Parathyroid adenoma (tissue), 2 donors: Measurements from ENCODE around the gene NODAL.

Experiments
- H2AFZ ChIP-seq: fragments of 300-600 bp; sonication (generic); one replicate; pipeline ENCODE4 v1.7.0; 2017; ENCODE audit warnings: antibody characterized with exemption, mild to moderate bottlenecking
- H3K27ac ChIP-seq: fragments of 300-600 bp; sonication (generic); one replicate; pipeline ENCODE4 v1.7.0; 2017
- H3K27me3 ChIP-seq: fragments of 300-600 bp; sonication (generic); one replicate; pipeline ENCODE4 v1.7.0; 2017; ENCODE audit warnings: low read length; ENCODE audit not compliant: control insufficient read depth, insufficient read depth
- H3K36me3 ChIP-seq: fragments of 300-600 bp; sonication (generic); one replicate; pipeline ENCODE4 v1.7.0; 2017; ENCODE audit warnings: low read length; ENCODE audit not compliant: control insufficient read depth, insufficient read depth
- H3K4me1 ChIP-seq: fragments of 300-600 bp; sonication (generic); one replicate; pipeline ENCODE4 v1.7.0; 2017; ENCODE audit warnings: control low read depth
- H3K4me2 ChIP-seq: fragments of 300-600 bp; sonication (generic); one replicate; pipeline ENCODE4 v1.7.0; 2017; ENCODE audit warnings: low read length
- H3K4me3 ChIP-seq: fragments of 300-600 bp; sonication (generic); one replicate; pipeline ENCODE4 v1.7.0; 2017; ENCODE audit warnings: low read depth, low read length
- H3K79me2 ChIP-seq: fragments of 300-600 bp; sonication (generic); one replicate; pipeline ENCODE4 v1.7.0; 2017; ENCODE audit warnings: control low read depth
- H3K9ac ChIP-seq: fragments of 300-600 bp; sonication (generic); one replicate; pipeline ENCODE4 v1.7.0; 2017; ENCODE audit warnings: mild to moderate bottlenecking
- H3K9me3 ChIP-seq: fragments of 300-600 bp; sonication (generic); one replicate; pipeline ENCODE4 v1.7.0; 2017; ENCODE audit warnings: low read length; ENCODE audit not compliant: control insufficient read depth
- TF ChIP-seq, protein P1 (sequence below): fragments of 300-600 bp; sonication (generic); IDR thresholded peaks from one replicate; pipeline ENCODE4 v1.7.0; 2017; ENCODE audit warnings: antibody characterized with exemption, mild to moderate bottlenecking
- donor health status: primary hyperparathyroidism.

Gene NODAL

DNA sequence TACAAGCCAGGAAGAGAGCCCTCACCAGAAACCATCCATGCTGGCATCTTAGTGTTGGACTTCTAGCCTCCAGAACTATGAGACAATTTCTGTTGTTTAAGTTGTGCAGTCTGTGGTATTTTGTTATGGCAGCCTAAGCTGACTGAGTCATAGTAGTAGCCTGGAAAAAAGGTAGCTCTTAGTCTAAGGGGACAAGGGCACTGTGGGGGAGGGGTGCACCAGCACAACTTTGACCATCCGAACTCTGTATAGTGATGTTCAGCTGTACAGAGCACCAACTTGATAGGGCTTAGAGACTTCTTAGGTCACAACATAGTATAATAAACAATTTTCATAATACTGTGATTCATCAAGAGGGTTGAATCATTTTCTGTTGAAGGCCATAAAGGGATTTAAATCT is 23.3 kb downstream of the NODAL start:
- Histone ChIP-seq H3K4me1 (no peaks in the 10 kb centered on the region), H3K9me3 (no peaks in the 10 kb centered on the region), H3K27ac (no peak overlapping the region), H3K4me3 (no peak overlapping the region), H3K79me2 (no peaks in the 10 kb centered on the region), H3K27me3 (no peaks in the 10 kb centered on the region), H3K9ac (no peak overlapping the region), H3K4me2 (no peak overlapping the region), H2AFZ (no peak overlapping the region), H3K36me3 (no peaks in the 10 kb centered on the region)
- TF ChIP-seq, protein P1, sequence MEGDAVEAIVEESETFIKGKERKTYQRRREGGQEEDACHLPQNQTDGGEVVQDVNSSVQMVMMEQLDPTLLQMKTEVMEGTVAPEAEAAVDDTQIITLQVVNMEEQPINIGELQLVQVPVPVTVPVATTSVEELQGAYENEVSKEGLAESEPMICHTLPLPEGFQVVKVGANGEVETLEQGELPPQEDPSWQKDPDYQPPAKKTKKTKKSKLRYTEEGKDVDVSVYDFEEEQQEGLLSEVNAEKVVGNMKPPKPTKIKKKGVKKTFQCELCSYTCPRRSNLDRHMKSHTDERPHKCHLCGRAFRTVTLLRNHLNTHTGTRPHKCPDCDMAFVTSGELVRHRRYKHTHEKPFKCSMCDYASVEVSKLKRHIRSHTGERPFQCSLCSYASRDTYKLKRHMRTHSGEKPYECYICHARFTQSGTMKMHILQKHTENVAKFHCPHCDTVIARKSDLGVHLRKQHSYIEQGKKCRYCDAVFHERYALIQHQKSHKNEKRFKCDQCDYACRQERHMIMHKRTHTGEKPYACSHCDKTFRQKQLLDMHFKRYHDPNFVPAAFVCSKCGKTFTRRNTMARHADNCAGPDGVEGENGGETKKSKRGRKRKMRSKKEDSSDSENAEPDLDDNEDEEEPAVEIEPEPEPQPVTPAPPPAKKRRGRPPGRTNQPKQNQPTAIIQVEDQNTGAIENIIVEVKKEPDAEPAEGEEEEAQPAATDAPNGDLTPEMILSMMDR, result no peak

DNA sequence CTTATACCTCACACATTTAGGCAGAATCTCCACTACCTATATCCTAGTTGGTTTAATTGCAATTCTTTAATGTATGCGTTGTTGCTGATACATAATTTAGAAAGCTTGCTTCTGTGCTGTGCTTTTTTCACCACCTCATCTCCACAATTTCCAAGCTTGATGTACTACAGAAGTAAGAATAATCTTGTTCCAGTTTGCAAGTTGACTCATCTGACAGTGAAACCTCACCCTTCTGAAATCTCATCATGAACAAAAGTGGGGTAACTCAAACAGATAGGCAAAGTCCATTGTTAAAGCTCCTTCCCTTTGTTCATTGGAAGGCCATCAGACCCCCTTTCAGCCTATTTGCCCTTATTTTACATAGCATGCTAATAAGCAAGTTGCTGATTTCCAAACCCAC is 23.9 kb downstream of the NODAL start:
- TF ChIP-seq, protein P1, result no peak
- H3K4me2 ChIP-seq, result no peak overlapping the region
- H3K36me3 ChIP-seq, result no peaks in the 10 kb centered on the region
- H3K79me2 ChIP-seq, result peaks cover 2% of the 10 kb centered on the region
- H2AFZ ChIP-seq, result no peak overlapping the region
- H3K4me1 ChIP-seq, result no peaks in the 10 kb centered on the region
- H3K9ac ChIP-seq, result no peak overlapping the region
- no peaks in the 10 kb centered on the region for H3K9me3 ChIP-seq
- no peak overlapping the region for H3K4me3 ChIP-seq
- H3K27ac ChIP-seq, result no peak overlapping the region
- H3K27me3 ChIP-seq, result no peaks in the 10 kb centered on the region

DNA sequence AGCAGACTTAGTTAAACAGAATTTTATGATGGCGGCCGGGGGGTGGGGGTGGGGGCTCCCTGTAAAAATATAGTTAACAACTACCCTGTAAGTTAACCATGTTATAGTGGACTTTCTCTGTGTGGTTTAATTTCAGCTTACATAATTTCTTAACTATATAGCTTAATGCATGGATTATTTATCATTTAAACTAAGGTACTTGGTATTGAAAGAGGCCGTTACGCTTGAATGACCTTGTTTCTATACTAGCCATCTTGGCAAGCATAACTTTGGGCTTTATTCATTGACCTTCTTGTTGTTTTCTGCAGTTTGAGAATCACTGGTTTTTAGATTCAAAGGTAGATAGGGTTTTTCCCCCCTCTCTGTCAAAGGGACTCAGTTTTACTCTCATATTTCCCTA is 29.1 kb downstream of the NODAL start:
- H3K36me3 ChIP-seq, result no peaks in the 10 kb centered on the region
- H3K9ac ChIP-seq, result no peak overlapping the region
- TF ChIP-seq, protein P1, result no peak
- H3K4me1 ChIP-seq, result peaks cover 10% of the 10 kb centered on the region
- H3K27ac ChIP-seq, result no peak overlapping the region
- no peak overlapping the region for H2AFZ ChIP-seq
- no peak overlapping the region for H3K4me3 ChIP-seq
- no peaks in the 10 kb centered on the region for H3K27me3 ChIP-seq
- H3K79me2 ChIP-seq, result peaks cover 20% of the 10 kb centered on the region
- no peak overlapping the region for H3K4me2 ChIP-seq
- no peaks in the 10 kb centered on the region for H3K9me3 ChIP-seq

DNA sequence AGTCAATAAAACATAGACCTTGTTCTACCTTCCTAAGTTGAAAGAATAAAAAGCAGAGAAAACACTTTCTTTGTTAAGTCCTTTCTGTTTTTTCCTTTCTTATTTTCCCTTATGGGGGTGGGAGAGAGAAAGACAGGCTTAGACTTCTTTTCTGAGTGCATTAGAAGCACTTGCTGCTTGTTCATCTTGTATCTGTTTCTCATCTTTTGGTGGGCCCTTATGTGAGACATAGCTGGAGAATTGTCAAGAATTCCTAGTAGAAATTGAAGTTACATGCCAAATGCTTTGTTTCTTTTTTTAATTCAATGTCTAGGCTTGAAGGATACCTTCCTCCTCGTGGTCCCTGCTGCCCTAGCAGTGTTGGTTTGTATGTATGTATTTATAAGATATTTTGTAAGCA is 30.9 kb downstream of the NODAL start:
- no peaks in the 10 kb centered on the region for H3K36me3 ChIP-seq
- H3K27me3 ChIP-seq, result no peaks in the 10 kb centered on the region
- H3K9me3 ChIP-seq, result no peaks in the 10 kb centered on the region
- H3K4me3 ChIP-seq, result no peak overlapping the region
- H3K4me1 ChIP-seq, result peaks cover 18% of the 10 kb centered on the region
- no peak overlapping the region for H3K9ac ChIP-seq
- TF ChIP-seq, protein P1, result no peak
- H3K4me2 ChIP-seq, result no peak overlapping the region
- H2AFZ ChIP-seq, result no peak overlapping the region
- H3K79me2 ChIP-seq, result peaks cover 30% of the 10 kb centered on the region
- H3K27ac ChIP-seq, result no peak overlapping the region

DNA sequence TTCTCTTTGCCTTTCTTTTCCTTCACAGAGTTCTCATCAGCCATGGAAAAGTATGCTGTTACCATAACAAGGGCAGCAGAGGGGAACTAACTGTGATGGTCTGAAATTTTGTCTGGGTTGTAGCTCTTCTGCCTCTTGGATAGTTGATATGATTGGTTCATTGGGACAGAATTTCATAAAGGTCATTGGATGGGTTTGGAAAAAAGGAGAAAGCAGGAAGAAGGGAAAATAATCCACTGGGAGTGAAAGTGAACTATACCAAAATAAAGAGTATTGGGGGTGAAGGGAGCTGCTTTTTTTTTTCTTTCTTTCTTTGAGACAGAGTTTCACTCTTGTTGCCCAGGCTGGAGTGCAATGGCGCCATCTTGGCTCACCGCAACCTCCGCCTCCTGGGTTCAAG is 31.7 kb downstream of the NODAL start:
- Histone ChIP-seq H3K4me3 (no peak overlapping the region), H2AFZ (no peak overlapping the region), H3K27me3 (no peaks in the 10 kb centered on the region), H3K4me1 (peaks cover 18% of the 10 kb centered on the region), H3K79me2 (peaks cover 30% of the 10 kb centered on the region), H3K9ac (no peak overlapping the region), H3K36me3 (no peaks in the 10 kb centered on the region), H3K4me2 (peak overlapping the region; percentile 7), H3K27ac (no peak overlapping the region), H3K9me3 (no peaks in the 10 kb centered on the region)
- TF ChIP-seq, protein P1, result no peak
